HG02763 (cell line): Measurements from ENCODE around the gene MAN1C1.

Experiments used
- ATAC-seq: cut with Tn5 transposase; IDR thresholded peaks from one replicate; pipeline ENCODE4 v1.9.1; 2021; ENCODE audit warnings: mild to moderate bottlenecking, moderate library complexity; ENCODE audit not compliant: unreplicated experiment

MAN1C1 gene

DNA sequence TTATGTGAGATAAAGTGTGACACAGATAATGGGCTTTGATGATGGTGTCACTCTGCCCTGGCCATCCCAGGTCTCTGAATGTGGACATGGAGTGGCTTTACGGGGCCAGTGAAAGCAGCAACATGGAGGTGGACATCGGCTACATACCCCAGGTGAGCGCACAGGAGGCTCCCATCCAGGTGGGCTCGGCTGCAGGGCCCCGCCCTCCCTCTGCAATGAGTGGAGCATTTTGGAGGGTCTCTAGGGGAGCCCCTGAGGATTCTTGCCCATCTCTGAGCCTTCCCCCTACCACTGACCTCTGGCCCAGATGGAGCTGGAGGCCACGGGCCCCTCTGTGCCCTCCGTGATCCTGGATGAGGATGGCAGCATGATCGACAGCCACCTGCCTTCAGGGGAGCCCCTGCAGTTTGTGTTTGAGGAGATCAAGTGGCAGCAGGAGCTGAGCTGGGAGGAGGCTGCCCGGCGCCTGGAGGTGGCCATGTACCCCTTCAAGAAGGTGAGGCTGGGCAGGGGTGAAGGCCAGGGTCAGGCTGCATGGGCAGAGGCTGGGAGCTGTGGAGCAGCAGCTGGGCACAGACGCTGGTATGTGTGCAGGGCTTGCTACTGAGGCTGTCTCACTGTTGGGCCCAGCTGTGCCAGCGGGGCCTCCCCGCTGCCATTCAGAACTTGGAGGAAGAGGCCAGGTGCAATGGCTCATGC is 194.9 kb downstream of the MAN1C1 start:
- no peak for ATAC-seq

DNA sequence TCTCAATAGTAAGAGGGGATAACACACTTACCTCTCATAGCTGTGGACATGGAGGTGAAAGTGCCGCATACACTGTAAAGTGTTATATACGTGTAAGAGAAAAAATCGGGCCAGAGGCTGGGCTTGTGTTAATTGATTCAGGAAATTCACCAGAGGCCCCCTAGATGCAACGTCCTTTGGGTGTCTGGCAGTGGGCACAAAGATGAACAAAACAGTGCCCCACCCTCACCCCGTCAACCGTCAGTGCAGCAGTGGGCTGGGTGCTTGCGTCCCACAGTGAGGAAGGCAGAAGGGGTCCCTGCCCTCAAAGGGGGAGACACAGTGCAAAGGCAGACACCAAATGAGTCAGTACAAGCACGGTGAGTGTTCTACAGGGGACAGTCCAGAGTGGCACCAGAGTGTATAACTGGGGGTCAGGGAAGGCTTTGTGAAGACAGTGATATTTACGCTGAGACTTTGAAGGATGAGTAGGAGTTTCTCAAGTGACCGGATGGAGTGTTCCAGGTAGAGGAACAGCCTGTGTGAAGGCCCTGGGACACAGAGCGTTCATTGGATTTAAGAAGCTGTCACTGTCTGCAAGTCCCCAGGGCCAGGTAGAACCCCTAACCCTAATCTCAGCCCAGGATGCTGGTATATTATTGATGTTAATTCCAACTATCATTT is 196.6 kb downstream of the MAN1C1 start:
- no peak for ATAC-seq

DNA sequence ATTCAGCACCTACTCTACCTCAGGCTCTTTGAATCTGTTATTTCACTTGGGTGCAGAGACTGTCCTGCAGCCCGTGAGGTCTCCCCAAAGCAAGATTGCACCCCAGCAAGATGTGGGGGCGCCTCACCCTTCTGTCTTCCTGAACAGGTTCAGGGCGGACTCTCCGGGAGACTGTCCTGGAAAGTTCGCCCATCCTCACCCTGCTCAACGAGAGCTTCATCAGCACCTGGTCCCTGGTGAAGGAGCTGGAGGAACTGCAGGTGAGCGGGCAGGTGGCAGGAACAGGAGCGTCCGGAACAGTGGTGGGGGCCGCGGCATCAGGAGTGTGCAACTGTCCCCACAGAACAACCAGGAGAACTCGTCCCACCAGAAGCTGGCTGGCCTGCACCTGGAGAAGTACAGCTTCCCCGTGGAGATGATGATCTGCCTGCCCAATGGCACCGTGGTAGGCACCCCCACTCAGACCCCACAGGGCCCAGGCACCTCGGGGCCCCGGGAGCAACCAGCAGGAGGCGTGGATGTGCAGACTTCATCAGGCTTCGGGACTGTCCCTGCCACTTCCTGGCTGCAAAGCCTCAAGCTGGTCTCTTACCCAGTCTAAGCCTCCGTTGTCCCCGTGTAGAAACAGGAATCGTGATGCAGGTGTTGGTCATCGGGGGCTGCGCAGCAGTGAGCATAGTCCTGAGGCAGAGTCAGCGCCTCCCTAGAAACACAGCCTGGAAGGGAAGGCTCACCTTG is 197.3 kb downstream of the MAN1C1 start:
- no peak for ATAC-seq

DNA sequence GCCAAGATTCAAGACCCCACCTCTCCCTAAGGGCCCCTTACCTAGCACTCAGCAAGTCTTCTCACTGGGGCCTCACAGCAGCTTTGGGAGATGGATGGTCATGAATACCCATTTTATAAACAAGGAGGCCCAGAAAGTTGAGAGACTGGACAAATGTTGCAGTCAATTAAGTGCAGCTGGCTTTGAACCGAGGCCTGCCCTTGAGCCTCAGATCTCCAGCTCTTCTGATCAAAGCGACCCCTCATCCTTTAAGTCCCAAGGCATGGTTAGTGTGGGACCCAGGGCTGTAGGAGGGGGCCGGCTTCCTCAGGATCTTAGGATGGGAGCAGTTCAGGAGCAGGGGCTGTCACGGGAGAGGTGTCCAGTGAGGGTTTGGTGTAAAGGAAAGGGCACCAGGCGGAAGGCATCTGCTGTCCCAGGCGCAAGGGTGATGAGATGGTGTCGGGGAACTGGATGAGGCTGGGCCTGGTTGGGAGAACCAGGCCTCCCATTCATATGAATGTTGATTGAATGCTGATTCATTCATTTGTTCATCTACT is 198.0 kb downstream of the MAN1C1 start:
- no peak for ATAC-seq

DNA sequence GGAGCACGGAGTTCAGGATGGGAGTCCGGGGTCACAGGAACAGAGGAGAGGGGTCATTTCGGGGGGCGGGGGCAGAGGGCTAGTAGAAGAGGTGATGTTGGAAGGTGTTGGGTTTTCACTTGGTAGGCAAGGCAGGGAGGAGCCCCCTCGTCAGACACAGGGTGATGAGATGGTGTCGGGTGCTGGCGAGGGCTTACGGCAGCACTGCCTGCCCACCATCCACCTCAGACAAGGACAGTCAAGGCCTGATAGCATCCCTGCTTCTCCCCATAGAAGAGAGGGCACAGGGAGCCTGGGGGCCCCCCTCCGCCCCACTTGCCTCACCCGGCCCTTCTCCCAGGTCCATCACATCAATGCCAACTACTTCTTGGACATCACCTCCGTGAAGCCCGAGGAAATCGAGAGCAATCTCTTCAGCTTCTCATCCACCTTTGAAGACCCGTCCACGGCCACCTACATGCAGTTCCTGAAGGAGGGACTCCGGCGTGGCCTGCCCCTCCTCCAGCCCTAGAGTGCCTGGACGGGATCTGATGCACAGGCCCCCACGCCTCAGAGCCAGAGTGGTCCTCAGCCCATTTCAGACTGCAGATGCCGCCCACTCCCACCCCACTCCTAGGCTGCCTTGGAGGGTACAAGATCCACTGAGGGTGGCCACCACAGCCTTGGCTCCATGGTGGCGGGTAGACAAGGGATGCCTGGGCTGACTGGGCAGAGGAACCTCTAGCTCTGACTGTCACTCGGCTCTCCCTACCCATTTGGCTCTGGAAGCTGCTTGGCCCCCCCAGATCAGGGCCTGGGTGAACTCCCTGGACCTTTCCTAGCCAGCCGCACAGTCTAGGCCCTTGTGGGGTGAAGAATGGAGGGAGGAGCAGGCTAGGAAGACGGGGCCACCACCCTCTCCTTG is 198.9 kb downstream of the MAN1C1 start:
- ATAC-seq = no peak

DNA sequence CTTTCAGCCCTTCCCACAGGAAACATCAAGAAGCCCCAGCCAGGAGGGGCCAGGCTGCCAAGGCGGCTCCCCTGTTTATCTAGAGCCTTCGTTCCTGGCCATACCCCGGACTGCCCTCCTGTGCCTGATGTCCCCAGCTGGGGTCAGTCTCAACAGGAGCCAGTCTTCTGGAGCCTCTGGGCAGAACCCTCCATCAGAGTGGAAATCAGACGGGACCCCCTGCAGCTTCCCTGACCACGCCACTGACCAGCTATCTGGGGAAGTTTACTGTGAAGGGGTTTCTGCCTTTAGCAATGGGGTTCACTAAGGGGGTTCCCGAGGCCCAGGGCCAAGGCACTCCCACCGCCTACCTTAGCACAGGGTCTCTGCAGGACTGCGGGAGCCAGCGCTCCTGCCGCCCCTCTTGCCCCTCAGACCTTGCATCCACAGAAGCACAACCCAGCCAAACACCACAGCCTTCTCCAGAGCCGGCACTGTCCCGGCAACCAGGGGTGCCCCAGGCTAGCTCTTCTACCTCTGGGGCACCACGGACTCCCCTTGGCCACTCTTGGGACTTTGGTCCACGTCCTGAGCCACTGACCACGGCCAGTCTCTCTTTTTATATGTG is 199.6 kb downstream of the MAN1C1 start:
- ATAC-seq = no peak

DNA sequence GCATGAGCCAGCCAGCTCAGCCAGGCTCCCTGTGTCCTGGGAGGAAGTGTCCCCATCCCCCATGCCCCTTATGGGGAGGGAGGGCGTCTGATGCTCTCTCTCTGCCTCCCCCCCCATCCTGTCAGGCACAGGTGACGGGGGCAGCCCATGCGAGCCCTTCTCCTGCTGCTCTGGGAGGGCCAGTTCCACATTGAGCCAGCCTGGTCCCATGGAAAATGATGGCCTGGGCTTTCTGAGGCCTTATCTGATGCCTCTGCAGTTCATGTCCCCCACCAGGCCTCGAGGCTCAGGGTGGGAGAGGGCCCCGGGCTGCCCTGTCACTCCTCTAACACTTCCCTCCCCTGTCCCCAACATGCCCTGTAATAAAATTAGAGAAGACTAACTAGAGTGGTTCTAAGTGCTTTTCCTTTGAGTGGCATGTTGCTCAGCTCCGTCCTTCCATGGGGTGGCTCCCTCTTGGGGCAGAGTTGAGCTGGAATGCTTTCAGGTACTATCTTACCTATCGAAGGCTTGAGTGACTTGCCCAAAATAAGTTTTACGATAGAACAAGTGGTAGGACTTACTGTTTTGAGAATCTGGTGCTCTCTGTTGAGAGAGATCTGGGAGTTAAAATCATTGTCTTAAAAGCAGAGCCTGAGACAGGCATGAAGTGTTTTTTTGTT is 201.4 kb downstream of the MAN1C1 start:
- ATAC-seq = no peak

DNA sequence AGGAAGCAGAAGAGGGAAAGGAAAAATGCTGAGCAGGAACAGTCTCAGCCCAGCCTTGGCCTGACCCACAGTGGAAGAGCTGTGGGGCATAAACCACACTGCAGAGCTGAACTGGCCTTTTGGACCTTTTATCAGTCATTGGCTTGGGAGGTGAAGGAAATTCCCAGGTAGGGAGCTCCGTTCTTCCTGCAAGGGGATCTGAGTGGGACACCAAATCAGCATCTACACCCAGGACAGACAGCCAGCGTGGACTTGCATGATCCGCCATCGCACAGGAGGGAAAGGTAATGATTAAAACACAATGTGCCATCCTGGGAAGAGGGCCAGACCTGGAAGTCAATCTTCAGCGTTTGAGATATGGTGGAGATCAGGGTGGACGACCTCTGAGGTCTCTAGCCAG is 202.0 kb downstream of the MAN1C1 start:
- ATAC-seq = no peak

DNA sequence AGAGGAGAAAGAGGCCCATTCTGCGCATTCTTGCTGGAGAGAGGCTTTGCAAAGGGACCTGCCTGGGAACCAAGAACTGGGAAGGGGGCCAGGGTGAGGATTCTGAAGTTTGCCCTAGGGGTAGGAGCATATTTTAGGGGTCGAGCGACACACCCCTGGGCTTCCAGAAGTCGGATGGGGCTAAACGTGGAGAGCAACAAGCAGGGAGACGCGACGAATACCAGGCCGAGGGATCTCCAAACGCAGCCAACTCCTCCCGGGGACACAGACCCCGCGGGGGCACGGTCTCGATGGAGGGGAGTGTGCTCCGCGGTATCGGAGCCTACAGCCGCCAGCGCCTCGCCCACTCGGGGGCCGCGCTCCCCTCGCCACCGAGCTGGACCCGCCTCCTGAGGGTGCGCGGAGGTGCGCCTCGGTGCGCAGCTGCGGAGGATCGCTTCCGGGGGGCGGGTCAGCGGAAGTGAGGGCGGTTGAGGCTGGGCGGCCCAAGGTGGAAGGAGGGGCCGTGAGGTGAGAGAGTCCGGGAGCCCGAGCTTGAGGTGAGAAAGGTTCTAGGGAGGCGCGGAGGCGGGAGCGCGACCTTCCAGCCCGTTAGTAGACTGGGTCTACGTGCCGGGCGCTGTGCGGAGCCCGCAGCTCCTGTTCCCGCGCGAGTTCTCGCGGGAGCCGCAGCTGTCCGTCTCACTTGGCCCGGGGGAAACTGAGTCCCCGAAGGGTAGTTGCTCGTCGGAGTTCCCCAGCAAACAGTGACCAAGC is 203.1 kb downstream of the MAN1C1 start, which contains the start of gene MTFR1L:
Gene MTFR1L, plus strand, starts transcription at position 464 of the 756 bp plus-strand sequence. CDS start 3,151 bp downstream, outside the sequence.
- ATAC-seq = peak; percentile 84

DNA sequence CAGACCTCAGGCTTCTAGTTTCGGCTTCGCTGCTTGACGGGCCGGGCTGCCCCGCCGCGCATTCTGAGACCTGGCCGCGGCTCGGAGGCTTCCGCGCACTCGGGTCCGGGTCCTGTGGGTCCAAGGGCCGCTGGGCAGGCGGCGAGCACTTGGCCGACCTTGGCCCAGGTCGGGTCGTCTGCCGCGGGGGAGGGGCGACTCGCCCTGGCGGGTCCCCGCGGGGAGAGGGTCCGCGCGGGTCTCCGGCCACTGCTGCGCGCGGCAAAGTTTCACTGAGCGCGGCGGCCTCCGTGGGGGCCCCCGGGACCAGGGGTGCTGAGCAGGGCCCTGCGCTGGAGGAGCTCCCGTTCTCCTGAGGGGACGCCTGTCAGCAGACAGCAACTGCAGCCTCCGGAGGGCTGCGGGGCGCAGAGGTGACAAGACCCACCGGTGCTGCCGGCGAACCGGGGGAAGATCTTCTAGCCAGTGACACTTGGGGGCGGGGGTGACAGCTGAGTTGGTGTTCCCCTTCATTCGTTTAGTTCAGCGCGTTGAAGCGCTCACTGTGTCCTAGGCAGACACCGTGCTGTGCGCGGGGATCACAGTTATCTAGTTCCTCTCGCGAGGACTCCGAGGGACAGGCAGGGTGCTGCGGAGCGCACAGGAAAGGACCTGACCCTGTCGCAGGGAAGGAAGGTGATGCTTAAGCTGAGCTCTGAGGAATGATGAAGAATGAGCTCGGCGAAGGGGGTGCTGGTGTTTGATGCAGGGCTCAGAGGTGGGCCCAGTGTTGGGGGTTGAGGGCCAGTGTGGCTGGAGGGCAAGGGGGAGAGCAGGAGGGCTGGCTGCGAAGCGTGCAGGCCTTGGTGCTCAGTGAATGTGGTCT is 203.9 kb downstream of the MAN1C1 start:
- ATAC-seq = peak; percentile 30

DNA sequence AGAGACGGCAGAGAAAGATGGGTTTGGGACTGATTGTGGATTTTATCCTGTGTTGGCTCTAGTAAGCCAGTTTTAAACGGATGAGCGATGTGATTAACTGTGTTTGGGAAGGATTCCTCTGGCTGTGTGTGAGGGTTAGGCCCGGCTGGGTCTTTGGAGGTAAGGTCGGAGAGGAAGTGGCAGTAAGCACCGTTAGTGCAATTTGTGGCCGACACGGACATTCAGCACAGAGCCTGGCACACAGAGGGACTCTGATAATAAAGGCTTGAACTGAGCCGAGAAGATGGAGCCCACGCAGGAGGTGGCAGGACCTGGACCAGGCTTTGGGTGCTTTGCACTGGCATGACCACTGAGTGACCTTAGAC is 204.5 kb downstream of the MAN1C1 start:
- no peak for ATAC-seq

DNA sequence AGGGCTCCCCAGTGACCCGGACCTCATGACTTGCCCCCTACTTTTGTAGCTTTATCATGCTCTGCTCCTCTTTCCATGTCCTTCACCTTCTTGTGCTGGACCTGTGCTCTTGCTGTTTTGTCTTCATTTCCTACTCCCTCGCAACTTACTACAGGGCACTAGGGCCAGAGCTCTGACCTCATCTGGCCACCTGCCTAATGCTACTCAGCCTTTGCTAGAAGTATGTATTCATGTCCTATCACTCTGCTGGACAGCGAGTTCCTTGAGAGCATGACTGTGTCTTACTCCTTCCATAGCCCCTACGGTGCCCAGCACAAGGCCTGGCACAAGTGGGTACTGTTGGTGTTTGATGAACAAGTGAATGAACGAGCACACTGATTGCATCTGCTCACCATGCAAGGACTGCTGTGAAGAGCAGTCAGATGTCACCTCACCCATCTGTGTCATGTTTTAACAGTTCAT is 205.1 kb downstream of the MAN1C1 start:
- no peak for ATAC-seq

DNA sequence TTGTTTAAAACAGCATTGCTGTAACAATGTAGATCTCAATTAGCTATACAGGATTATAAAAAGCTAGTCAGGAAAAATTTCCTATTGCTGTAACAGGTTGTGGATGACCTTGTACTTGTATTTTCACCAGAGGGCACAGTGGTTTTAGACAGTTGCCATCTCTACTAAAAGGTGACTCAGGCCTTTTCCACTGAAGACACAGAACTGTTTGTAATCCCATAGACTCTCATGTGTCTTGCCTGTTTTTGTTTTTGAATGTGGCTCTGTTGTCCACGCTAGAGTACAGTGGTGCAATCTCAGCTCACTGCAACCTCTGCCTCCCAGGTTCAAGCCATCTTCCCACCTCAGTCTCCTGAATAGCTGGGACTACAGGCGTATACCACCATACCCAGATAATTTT is 209.0 kb downstream of the MAN1C1 start:
- ATAC-seq = no peak

DNA sequence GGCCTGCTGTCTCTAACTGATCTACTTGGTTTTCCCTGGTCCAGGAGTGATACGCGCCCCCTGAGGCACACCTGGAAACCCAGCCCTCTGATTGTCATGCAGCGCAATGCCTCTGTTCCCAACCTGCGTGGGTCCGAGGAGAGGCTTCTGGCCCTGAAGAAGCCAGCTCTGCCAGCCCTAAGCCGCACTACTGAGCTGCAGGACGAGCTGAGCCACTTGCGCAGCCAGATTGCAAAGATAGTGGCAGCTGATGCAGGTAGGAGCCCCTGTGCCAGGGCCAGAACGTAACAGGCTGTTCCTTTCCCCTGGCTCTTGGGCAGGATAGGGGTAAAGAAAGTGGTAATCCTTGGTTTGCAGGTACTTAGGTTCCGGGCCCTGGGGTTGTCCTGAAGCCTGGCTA is 210.0 kb downstream of the MAN1C1 start:
- no peak for ATAC-seq

DNA sequence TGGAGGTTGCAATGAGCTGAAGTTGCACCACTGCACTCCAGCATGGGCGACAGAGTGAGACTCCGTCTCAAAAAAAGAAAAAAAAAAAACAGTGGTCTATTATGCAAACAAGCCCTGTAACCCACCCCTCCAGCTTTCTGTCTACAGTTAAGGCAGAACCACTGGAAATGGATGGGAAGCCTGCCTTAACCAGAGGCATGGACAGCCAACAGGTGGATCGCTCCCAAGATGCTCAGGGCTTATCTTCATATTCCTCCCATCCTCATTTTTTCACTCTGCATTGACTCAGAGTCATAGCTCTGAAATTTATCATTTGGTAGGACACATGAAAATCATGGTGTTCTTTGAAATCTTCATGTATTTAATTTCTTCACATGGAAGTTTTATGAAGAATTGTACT is 211.9 kb downstream of the MAN1C1 start:
- ATAC-seq = no peak

DNA sequence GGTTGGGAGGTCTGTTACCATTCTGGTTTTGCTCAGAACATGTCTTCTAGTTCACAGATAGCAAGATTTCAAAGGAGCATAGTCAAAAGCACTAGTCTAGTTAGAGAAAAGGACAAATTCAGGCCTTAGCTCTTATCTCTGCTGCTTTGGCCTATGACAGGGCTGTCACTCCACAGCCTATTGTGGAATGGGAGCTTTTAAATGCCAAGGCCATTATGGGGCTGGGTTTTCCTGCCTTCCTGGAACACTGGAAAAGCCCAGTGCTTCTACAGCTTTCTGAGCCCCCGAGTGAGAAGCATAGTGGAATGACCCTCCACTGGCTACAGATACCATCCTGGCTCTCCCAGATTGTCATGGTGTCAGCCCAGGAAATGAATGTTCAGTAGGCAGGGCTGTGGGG is 212.5 kb downstream of the MAN1C1 start:
- ATAC-seq = no peak

DNA sequence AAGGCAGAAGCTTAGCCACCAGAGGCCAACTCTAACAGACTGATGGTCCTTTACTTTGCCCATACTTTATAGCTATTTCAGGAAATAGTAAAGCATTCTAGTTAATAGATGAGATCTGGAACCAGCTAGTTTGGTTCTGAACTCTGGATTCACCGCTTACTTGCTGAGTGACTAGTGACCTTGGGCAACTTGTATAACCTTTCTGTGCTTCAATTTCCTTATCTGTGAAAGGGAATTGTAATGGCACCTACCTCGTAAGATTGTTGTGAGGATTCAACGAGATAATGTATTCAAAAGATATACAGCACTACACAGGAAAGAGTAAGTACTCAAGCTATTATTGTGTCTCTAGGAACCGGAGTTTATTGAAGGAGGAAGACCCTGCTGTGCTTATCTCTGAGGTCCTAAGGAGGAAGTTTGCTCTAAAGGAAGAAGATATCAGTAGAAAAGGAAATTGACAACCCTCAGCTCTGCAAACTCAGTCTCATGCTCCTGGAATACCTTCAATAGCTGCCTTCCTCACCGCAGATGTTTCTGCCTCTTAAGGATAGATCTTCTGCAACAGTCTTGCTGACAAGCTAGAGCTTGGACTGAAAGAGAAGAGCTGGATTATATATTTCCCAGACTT is 215.1 kb downstream of the MAN1C1 start:
- no peak for ATAC-seq
